AG09309 (cell line): ENCODE results near the gene LARP1.

Experiments used
- DNase-seq: peaks from one replicate; pipeline ENCODE4 v3.0.0-alpha.2; 2010; ENCODE audit warnings: low read depth
- H3K4me3 ChIP-seq: 2 replicates; pipeline ENCODE4 v1.5.1; 2011; ENCODE audit warnings: mild to moderate bottlenecking, low read depth, low read length, moderate library complexity; ENCODE audit not compliant: control insufficient read depth
- CTCF ChIP-seq: IDR thresholded peaks from 2 replicates; pipeline ENCODE4 v1.5.1; 2011; ENCODE audit warnings: mild to moderate bottlenecking, low read depth, low read length, inconsistent platforms; ENCODE audit not compliant: insufficient read depth, control insufficient read depth; ENCODE audit errors: missing control alignments

LARP1 gene

GRCh38 chr5:154862766-154863165 is 107.6 kb downstream of the LARP1 start:
- H3K4me3 ChIP-seq: no peak overlapping the region
- no peak for DNase-seq
- TF ChIP-seq CTCF: no peak

- H3K4me3 ChIP-seq: no peak overlapping the region
- no peak for TF ChIP-seq CTCF
- DNase-seq: no peak
These were observed 108.3 kb downstream of the LARP1 start for GRCh38 chr5:154863291-154864080.

- no peak for TF ChIP-seq CTCF
- no peak for DNase-seq
These were observed 110.4 kb downstream of the LARP1 start for GRCh38 chr5:154865466-154866184.

GRCh38 chr5:154866841-154867240 is 111.7 kb downstream of the LARP1 start:
- DNase-seq: no peak
- no peak overlapping the region for H3K4me3 ChIP-seq
- no peak for TF ChIP-seq CTCF

More at GRCh38 chr5:154865466-154866184, 110.4 kb downstream of the LARP1 start:
- no peak overlapping the region for H3K4me3 ChIP-seq
